Fibroblast of lung (primary cell): ENCODE data around the gene PRKCG. TPM values are rescaled to one million over a fixed set of nuclear protein-coding genes. Genes with fewer than 3 reads are reported as not detected.

ENCODE experiments used
- DNase-seq, 2 donors: peaks; one replicate each; pipeline versions ENCODE4 v3.0.0 to v3.0.0-alpha.2; 2010; ENCODE audit warnings: low read depth in 2 of 2
- H2AFZ ChIP-seq: 2 replicates; pipeline ENCODE4 v1.5.1; 2012; ENCODE audit warnings: low read length, control low read depth, inconsistent platforms
- H3K27ac ChIP-seq: 2 replicates; pipeline ENCODE4 v1.5.1; 2011; ENCODE audit warnings: low read length, control low read depth; ENCODE audit not compliant: insufficient read depth
- H3K27me3 ChIP-seq: 2 replicates; pipeline ENCODE4 v1.5.1; 2011; ENCODE audit warnings: mild to moderate bottlenecking, low read length; ENCODE audit not compliant: control insufficient read depth, insufficient read depth
- H3K36me3 ChIP-seq: 2 replicates; pipeline ENCODE4 v1.5.1; 2011; ENCODE audit warnings: low read length; ENCODE audit not compliant: control insufficient read depth, insufficient read depth
- H3K4me1 ChIP-seq: 2 replicates; pipeline ENCODE4 v1.5.1; 2011; ENCODE audit warnings: low read length; ENCODE audit not compliant: control insufficient read depth, insufficient read depth; ENCODE audit errors: extremely low read depth
- H3K4me2 ChIP-seq: 2 replicates; pipeline ENCODE4 v1.5.1; 2011; ENCODE audit warnings: low read length, control low read depth; ENCODE audit not compliant: insufficient read depth; ENCODE audit errors: extremely low read depth
- H3K4me3 ChIP-seq, 4 experiments: fragments of 200-600 bp in 1 of 4; sonication (generic) in 1 of 4; replicated peaks in 1 of 4; 2 replicates each; pipeline ENCODE4 v1.5.1; 2011 to 2016; ENCODE audit warnings: low read length in 4 of 4, low read depth in 3 of 4, mild to moderate bottlenecking in 3 of 4, control low read depth in 2 of 4, inconsistent platforms in 1 of 4, mixed read lengths in 1 of 4; ENCODE audit not compliant: insufficient read depth in 1 of 4; ENCODE audit errors: control extremely low read depth in 1 of 4
- H3K79me2 ChIP-seq: 2 replicates; pipeline ENCODE4 v1.5.1; 2012; ENCODE audit warnings: mild to moderate bottlenecking, low read length, inconsistent platforms; ENCODE audit not compliant: control insufficient read depth, insufficient read depth
- H3K9ac ChIP-seq: 2 replicates; pipeline ENCODE4 v1.5.1; 2011; ENCODE audit warnings: mild to moderate bottlenecking, low read length, control low read depth; ENCODE audit not compliant: insufficient read depth
- H3K9me3 ChIP-seq: 2 replicates; pipeline ENCODE4 v1.5.1; 2012; ENCODE audit warnings: low read depth, low read length; ENCODE audit not compliant: control insufficient read depth, insufficient read depth
- H4K20me1 ChIP-seq: 2 replicates; pipeline ENCODE4 v1.5.1; 2011; ENCODE audit warnings: low read length; ENCODE audit not compliant: control insufficient read depth, insufficient read depth; ENCODE audit errors: extremely low read depth
- CTCF ChIP-seq, 2 donors: IDR thresholded peaks in 1 of 2; conservative IDR thresholded peaks in 1 of 2; 1 replicate in 1 of 2; 2 replicates in 1 of 2; pipeline ENCODE4 v1.5.1; 2011 to 2012; ENCODE audit warnings: low read length in 2 of 2, control low read depth in 1 of 2, inconsistent platforms in 1 of 2, low read depth in 1 of 2, mild to moderate bottlenecking in 1 of 2
- EZH2 ChIP-seq: IDR thresholded peaks from 2 replicates; pipeline ENCODE4 v1.5.1; 2012; ENCODE audit warnings: low read length, control low read depth, mild to moderate bottlenecking; ENCODE audit errors: missing control alignments
- polyA plus RNA-seq, 2 donors: library from polyadenylated mRNA; depleted of rRNA in 1 of 2; stranded (reverse) in 1 of 2; unstranded in 1 of 2; fragments of >200 nt; gene quantifications; 2 replicates each; pipeline ENCODE4 v1.2.1, GENCODE V29; 2011 to 2012; ENCODE audit warnings: missing spikeins in 1 of 2
- total RNA-seq: library from RNA; depleted of rRNA; stranded (reverse); fragments of >200 nt; gene quantifications from 2 replicates; pipeline ENCODE4 v1.2.1, GENCODE V29; 2014

PRKCG gene
- total and polyA plus RNA-seq, 2 donors (not counting 1 experiment from before 2014, with no cell fraction given), result not detected

GRCh38 chr19:53884256-53884655 is 2.3 kb downstream of the PRKCG start:
- Histone ChIP-seq H3K27me3 (peaks cover 47% of the 10 kb centered on the region), H3K36me3 (no peaks in the 10 kb centered on the region), H3K4me3 (no peak overlapping the region), H3K4me1 (peaks cover 6% of the 10 kb centered on the region), H3K9me3 (no peaks in the 10 kb centered on the region), H2AFZ (no peak overlapping the region), H3K9ac (no peak overlapping the region), H3K27ac (no peak overlapping the region), H4K20me1 (no peaks in the 10 kb centered on the region), H3K4me2 (no peak overlapping the region), H3K79me2 (no peaks in the 10 kb centered on the region)
- no peak for DNase-seq
- TF ChIP-seq CTCF (conservative IDR thresholded peaks at IDR 0.05 in 1 of 2, IDR thresholded peaks at IDR 0.05 in 1 of 2; ENCODE audit: low read depth in 1 of 2, low read length in 2 of 2), result no peak
- no peak for TF ChIP-seq EZH2

GRCh38 chr19:53885036-53885435 is 3.0 kb downstream of the PRKCG start:
- no peak overlapping the region for H3K4me3 ChIP-seq
- no peak overlapping the region for H3K27ac ChIP-seq
- no peak for DNase-seq
- peaks cover 2% of the 10 kb centered on the region for H3K4me1 ChIP-seq
- H3K79me2 ChIP-seq, result no peaks in the 10 kb centered on the region
- no peak overlapping the region for H3K4me2 ChIP-seq
- H3K9me3 ChIP-seq, result no peaks in the 10 kb centered on the region
- TF ChIP-seq CTCF (conservative IDR thresholded peaks at IDR 0.05 in 1 of 2, IDR thresholded peaks at IDR 0.05 in 1 of 2; ENCODE audit: low read depth in 1 of 2, low read length in 2 of 2) (no peak), EZH2 (no peak)
- no peak overlapping the region for H2AFZ ChIP-seq
- no peaks in the 10 kb centered on the region for H3K36me3 ChIP-seq
- H3K27me3 ChIP-seq, result peaks cover 42% of the 10 kb centered on the region
- no peaks in the 10 kb centered on the region for H4K20me1 ChIP-seq
- no peak overlapping the region for H3K9ac ChIP-seq

- Histone ChIP-seq H3K9me3 (no peaks in the 10 kb centered on the region), H2AFZ (no peak overlapping the region), H3K36me3 (no peaks in the 10 kb centered on the region), H3K9ac (no peak overlapping the region), H4K20me1 (no peaks in the 10 kb centered on the region), H3K27me3 (no peaks in the 10 kb centered on the region), H3K79me2 (no peaks in the 10 kb centered on the region), H3K27ac (no peak overlapping the region), H3K4me1 (no peaks in the 10 kb centered on the region), H3K4me2 (no peak overlapping the region), H3K4me3 (no peak overlapping the region)
- no peak for DNase-seq
- TF ChIP-seq EZH2, result no peak
- no peak for TF ChIP-seq CTCF (conservative IDR thresholded peaks at IDR 0.05 in 1 of 2, IDR thresholded peaks at IDR 0.05 in 1 of 2; ENCODE audit: low read depth in 1 of 2, low read length in 2 of 2)
Measured at GRCh38 chr19:53892301-53892980, 10.4 kb downstream of the PRKCG start.
